PC-3 (cell line): ENCODE measurements around the gene CHST14. TPM values are rescaled to one million over a fixed set of nuclear protein-coding genes. Genes with fewer than 3 reads are reported as not detected.

Experiments
- ATAC-seq: fragments of 200-7000 bp; cut with Tn5 transposase; 2 replicates; pipeline ENCODE4 v1.9.1; 2020; ENCODE audit warnings: mild to moderate bottlenecking, moderate library complexity
- BruUV-seq: library from RNA; stranded (reverse); fragments of 400-500 nt; replicated peaks from 2 replicates; lab custom pipeline; 2021; lab: Mats Ljungman, UMichigan
- CTCF ChIA-PET: fragments of 300-600 bp; sonication (Branson Sonifier 250); formaldehyde crosslinking; loops from one replicate; lab custom pipeline; 2022; ENCODE audit warnings: antibody characterized with exemption; lab: Charles Lee
- POLR2A ChIA-PET: fragments of 300-600 bp; sonication (Branson Sonifier 250); formaldehyde crosslinking; loops from one replicate; lab custom pipeline; 2022; ENCODE audit warnings: antibody characterized with exemption; ENCODE audit not compliant: unreplicated experiment; lab: Charles Lee
- DNase-seq: peaks from one replicate; pipeline ENCODE4 v3.0.0-alpha.2; 2015
- H2AFZ ChIP-seq: fragments of 300-600 bp; sonication (generic); 2 replicates; pipeline ENCODE4 v1.6.0; 2016; ENCODE audit warnings: antibody characterized with exemption, low read length
- H3F3A ChIP-seq: fragments of 300-600 bp; sonication (generic); one replicate; pipeline ENCODE4 v1.6.0; 2017; ENCODE audit warnings: antibody characterized with exemption, low read length, control low read depth, mild to moderate bottlenecking; ENCODE audit not compliant: unreplicated experiment
- H3K27ac ChIP-seq: fragments of 300-600 bp; sonication (generic); 2 replicates; pipeline ENCODE4 v1.5.1; 2016; ENCODE audit warnings: mild to moderate bottlenecking, low read length
- H3K27me3 ChIP-seq: fragments of 300-600 bp; sonication (generic); 2 replicates; pipeline ENCODE4 v1.6.1; 2016; ENCODE audit warnings: low read length, mixed read lengths
- H3K36me3 ChIP-seq: fragments of 300-600 bp; sonication (generic); 2 replicates; pipeline ENCODE4 v1.6.1; 2016; ENCODE audit warnings: low read depth, mixed run types, low read length, mixed read lengths
- H3K4me1 ChIP-seq: fragments of 300-600 bp; sonication (generic); 2 replicates; pipeline ENCODE4 v1.5.1; 2016; ENCODE audit warnings: low read length; ENCODE audit not compliant: insufficient read depth
- H3K4me2 ChIP-seq: fragments of 300-600 bp; sonication (generic); 2 replicates; pipeline ENCODE4 v1.6.0; 2016; ENCODE audit warnings: low read length
- H3K4me3 ChIP-seq: fragments of 300-600 bp; sonication (generic); 2 replicates; pipeline ENCODE4 v1.5.1; 2016; ENCODE audit warnings: mild to moderate bottlenecking, low read length, mixed read lengths
- H3K79me2 ChIP-seq: fragments of 300-600 bp; sonication (generic); 2 replicates; pipeline ENCODE4 v1.6.1; 2017; ENCODE audit warnings: low read length, mixed read lengths
- H3K9ac ChIP-seq: fragments of 300-600 bp; sonication (generic); 2 replicates; pipeline ENCODE4 v1.6.0; 2016; ENCODE audit warnings: mild to moderate bottlenecking, low read length
- H3K9me2 ChIP-seq: fragments of 300-600 bp; sonication (generic); replicated peaks from 2 replicates; pipeline ENCODE4 v1.6.1; 2016; ENCODE audit warnings: mixed run types, low read length, mixed read lengths
- H3K9me3 ChIP-seq: fragments of 300-600 bp; sonication (generic); 2 replicates; pipeline ENCODE4 v1.6.1; 2016; ENCODE audit warnings: low read length, mixed read lengths
- H4K20me1 ChIP-seq: fragments of 300-600 bp; sonication (generic); 2 replicates; pipeline ENCODE4 v1.6.1; 2016; ENCODE audit warnings: low read length, mixed read lengths
- EZH2 ChIP-seq: fragments of 300-600 bp; sonication (generic); IDR thresholded peaks from one replicate; pipeline ENCODE4 v1.6.1; 2017; ENCODE audit warnings: antibody characterized with exemption, mild to moderate bottlenecking, low read length; ENCODE audit not compliant: unreplicated experiment
- EZH2phosphoT487 ChIP-seq: fragments of 300-600 bp; sonication (generic); IDR thresholded peaks from 2 replicates; pipeline ENCODE4 v1.6.1; 2018; ENCODE audit warnings: mild to moderate bottlenecking, antibody characterized with exemption, low read length, borderline replicate concordance
- intact Hi-C: fragments of 100-400 bp; cut with micrococcal nuclease; formaldehyde crosslinking; loops from 2 replicates; pipeline ENCODE4 v1.9.0; 2023
- total RNA-seq: library from RNA; depleted of rRNA; stranded (reverse); fragments of >200 nt; gene quantifications from 2 replicates; pipeline ENCODE4 v1.2.3, GENCODE V29; 2014
- TF ChIP-seq, protein P1 (sequence below): fragments of 300-600 bp; sonication (generic); conservative IDR thresholded peaks from 2 replicates; pipeline ENCODE4 v1.5.1; 2017; ENCODE audit warnings: antibody characterized with exemption, low read depth, mild to moderate bottlenecking, low read length

The CHST14 gene
- total RNA-seq, 1 experiment from 2014 or later: 13.0 TPM

DNA sequence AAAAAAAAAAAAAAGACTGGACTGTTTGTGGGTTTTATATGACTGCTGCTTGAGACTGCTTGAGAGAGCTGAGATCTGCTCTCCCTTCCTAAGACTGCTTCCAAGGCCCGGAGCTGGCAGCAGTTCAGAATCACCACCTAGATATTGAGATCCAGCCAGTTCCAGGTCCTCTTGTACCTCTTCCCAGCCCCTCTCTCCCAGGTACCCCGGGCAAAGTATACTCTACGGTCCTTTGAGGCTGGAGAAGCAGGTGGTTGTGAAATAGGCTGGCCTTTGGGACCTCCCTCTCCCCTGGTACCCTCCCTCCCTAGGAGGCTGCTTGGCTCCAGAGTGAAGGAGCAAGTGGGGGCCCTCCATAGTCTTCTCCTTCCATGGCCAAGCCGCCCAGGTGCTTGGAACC is 42.6 kb upstream of the CHST14 start:
- Histone ChIP-seq H3K27ac (no peak overlapping the region), H3K9me3 (no peaks in the 10 kb centered on the region), H3K36me3 (no peaks in the 10 kb centered on the region), H3K4me1 (no peaks in the 10 kb centered on the region), H3K79me2 (no peaks in the 10 kb centered on the region), H3K9me2 (no peaks in the 10 kb centered on the region), H3F3A (no peaks in the 10 kb centered on the region), H3K9ac (no peak overlapping the region), H3K4me3 (no peak overlapping the region), H4K20me1 (no peaks in the 10 kb centered on the region), H2AFZ (no peak overlapping the region), H3K27me3 (no peaks in the 10 kb centered on the region), H3K4me2 (no peak overlapping the region)
- no peak for ATAC-seq
- no peak for DNase-seq
- POLR2A ChIA-PET: no interaction called here
- intact Hi-C loops: no loop called here
- BruUV-seq: no TSS peak
- TF ChIP-seq, protein P1, sequence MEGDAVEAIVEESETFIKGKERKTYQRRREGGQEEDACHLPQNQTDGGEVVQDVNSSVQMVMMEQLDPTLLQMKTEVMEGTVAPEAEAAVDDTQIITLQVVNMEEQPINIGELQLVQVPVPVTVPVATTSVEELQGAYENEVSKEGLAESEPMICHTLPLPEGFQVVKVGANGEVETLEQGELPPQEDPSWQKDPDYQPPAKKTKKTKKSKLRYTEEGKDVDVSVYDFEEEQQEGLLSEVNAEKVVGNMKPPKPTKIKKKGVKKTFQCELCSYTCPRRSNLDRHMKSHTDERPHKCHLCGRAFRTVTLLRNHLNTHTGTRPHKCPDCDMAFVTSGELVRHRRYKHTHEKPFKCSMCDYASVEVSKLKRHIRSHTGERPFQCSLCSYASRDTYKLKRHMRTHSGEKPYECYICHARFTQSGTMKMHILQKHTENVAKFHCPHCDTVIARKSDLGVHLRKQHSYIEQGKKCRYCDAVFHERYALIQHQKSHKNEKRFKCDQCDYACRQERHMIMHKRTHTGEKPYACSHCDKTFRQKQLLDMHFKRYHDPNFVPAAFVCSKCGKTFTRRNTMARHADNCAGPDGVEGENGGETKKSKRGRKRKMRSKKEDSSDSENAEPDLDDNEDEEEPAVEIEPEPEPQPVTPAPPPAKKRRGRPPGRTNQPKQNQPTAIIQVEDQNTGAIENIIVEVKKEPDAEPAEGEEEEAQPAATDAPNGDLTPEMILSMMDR: no peak
- CTCF ChIA-PET: no interaction called here

DNA sequence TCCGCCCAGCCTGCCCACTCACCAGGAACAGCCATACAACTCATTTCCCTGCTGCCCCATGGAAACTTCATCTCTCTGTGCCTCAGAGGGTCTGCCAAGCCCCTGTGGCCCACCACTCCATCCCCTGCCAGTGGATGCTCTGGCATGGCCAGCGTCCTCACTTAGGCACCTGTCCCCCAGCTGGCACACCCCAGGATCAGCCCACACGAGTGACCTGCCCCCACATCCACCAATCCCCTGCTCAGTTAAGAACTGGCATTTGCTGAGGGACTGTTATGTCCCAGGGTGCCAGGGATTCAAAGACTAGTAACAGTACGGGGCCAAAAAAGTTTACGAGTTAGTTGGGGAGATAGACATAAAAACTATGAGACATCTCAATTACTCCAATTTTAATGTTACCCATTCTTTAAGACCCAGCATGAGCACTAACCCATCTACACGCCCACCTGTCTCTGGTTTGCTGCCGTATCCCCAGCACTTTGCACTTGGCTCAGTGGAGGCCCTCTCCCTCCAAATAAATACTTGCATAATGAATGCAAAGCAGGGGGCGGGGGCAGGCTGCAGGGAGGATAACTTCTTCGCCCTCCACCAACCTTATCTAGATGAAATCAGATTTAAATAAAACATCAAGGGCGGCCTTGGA is 41.6 kb upstream of the CHST14 start:
- Histone ChIP-seq H3K36me3 (no peaks in the 10 kb centered on the region), H2AFZ (no peak overlapping the region), H3K9me2 (no peaks in the 10 kb centered on the region), H3K27ac (no peak overlapping the region), H3K79me2 (no peaks in the 10 kb centered on the region), H3K4me2 (no peak overlapping the region), H3K9me3 (no peaks in the 10 kb centered on the region), H3K27me3 (no peaks in the 10 kb centered on the region), H3K4me1 (no peaks in the 10 kb centered on the region), H3F3A (no peaks in the 10 kb centered on the region), H3K9ac (no peak overlapping the region), H3K4me3 (no peak overlapping the region), H4K20me1 (no peaks in the 10 kb centered on the region)
- no peak for ATAC-seq
- ChIA-PET CTCF (no interaction called here), POLR2A (no interaction called here)
- intact Hi-C loops: no loop called here
- TF ChIP-seq EZH2phosphoT487 (no peak), EZH2 (no peak)
- TF ChIP-seq, protein P1: no peak
- BruUV-seq: no TSS peak
- no peak for DNase-seq

DNA sequence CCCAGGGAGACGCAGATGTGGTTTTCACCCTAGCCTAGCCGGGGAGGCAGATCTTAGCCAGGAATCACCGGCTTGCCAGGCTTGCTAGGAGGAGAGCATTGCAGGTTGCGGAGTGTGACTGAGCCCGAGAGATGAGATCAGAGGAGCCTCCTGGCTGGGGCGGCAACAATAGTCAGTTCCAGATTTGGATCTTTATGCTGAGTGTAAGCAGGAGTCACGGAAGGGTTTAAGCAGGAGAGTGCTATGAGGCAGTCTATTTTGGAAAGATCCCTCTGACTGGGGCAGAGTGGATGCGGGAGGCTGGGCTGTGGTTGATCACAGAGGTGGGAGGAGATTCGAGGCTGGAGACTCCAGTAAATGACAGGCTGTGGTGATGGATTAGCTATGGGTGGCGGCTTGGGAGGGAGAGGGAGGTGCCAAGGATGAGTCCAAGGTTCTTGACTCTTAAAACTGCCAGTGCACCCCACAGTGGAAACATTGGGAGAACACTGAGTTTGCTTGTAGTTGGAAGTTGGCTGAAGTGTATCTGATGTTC is 40.4 kb upstream of the CHST14 start:
- Histone ChIP-seq H3K4me3 (no peak overlapping the region), H3K4me1 (no peaks in the 10 kb centered on the region), H3K79me2 (no peaks in the 10 kb centered on the region), H3K36me3 (no peaks in the 10 kb centered on the region), H3K9me3 (no peaks in the 10 kb centered on the region), H2AFZ (peak overlapping the region; percentile 20; the same call in 1 of the 2 replicates), H3K27me3 (no peaks in the 10 kb centered on the region), H3K9ac (no peak overlapping the region), H3F3A (no peaks in the 10 kb centered on the region), H3K9me2 (no peaks in the 10 kb centered on the region), H3K4me2 (no peak overlapping the region), H3K27ac (no peak overlapping the region), H4K20me1 (no peaks in the 10 kb centered on the region)
- intact Hi-C loops: no loop called here
- TF ChIP-seq EZH2phosphoT487 (no peak), EZH2 (no peak)
- TF ChIP-seq, protein P1: no peak
- BruUV-seq: no TSS peak
- ATAC-seq (peak; percentile 73), DNase-seq (peak; percentile 53)
- ChIA-PET POLR2A (no interaction called here), CTCF (interaction anchor here (0.7 kb wide), 1 partner anchor 155 kb away, joined by 4 read pairs; no protein-coding TSS in a partner anchor)
